K562 (cell line): ENCODE data around the gene DNAJB4. TPM values are rescaled to one million over a fixed set of nuclear protein-coding genes. Genes with fewer than 3 reads are reported as not detected.

Source experiments
- ARNT ChIP-seq, 2 experiments: fragments of 450-650 bp; IDR thresholded peaks; 2 replicates each; pipeline ENCODE4 v1.6.1; 2016; ENCODE audit warnings: mild to moderate bottlenecking in 1 of 2
- ATF4 ChIP-seq: fragments of 450-650 bp; formaldehyde crosslinking; IDR thresholded peaks from 2 replicates; pipeline ENCODE4 v1.4.0; 2022; ENCODE audit warnings: mild to moderate bottlenecking, moderate library complexity
- BDP1 ChIP-seq: IDR thresholded peaks from 3 replicates; pipeline ENCODE4 v1.6.1; 2011; ENCODE audit not compliant: insufficient read length, insufficient read depth
- DDX20 ChIP-seq: fragments of 450-650 bp; IDR thresholded peaks from 2 replicates; pipeline ENCODE4 v1.6.1; 2016; ENCODE audit warnings: missing genetic modification characterization, low read depth, mild to moderate bottlenecking, missing compliant biosample characterization, moderate library complexity
- ERF ChIP-seq: fragments of 450-650 bp; formaldehyde crosslinking; IDR thresholded peaks from 2 replicates; pipeline ENCODE4 v1.4.0; 2020; ENCODE audit warnings: mild to moderate bottlenecking, mixed read lengths
- FOXJ2 ChIP-seq: fragments of 200-800 bp; sonication (Bioruptor generic); IDR thresholded peaks from 2 replicates; pipeline ENCODE4 v1.6.1; 2016; ENCODE audit warnings: missing genetic modification characterization, missing compliant biosample characterization
- KDM4B ChIP-seq, 2 experiments: fragments of 450-650 bp in 1 of 2; sonication (generic) in 1 of 2; IDR thresholded peaks; 2 replicates each; pipeline ENCODE4 v1.6.1; 2016 to 2017; ENCODE audit warnings: borderline replicate concordance in 2 of 2, antibody characterized with exemption in 1 of 2, low read depth in 1 of 2, mild to moderate bottlenecking in 1 of 2
- MBD1 ChIP-seq: fragments of 250-450 bp; sonication (Bioruptor Pico); IDR thresholded peaks from 2 replicates; pipeline ENCODE4 v1.8.0; 2022; ENCODE audit warnings: inconsistent platforms
- MECOM ChIP-seq: fragments of 250-450 bp; sonication (Bioruptor Pico); IDR thresholded peaks from 2 replicates; pipeline ENCODE4 v1.8.0; 2022; ENCODE audit warnings: inconsistent platforms
- MNT ChIP-seq, 2 experiments: fragments of 450-650 bp; conservative IDR thresholded peaks; 2 replicates each; pipeline ENCODE4 v1.6.1; 2017; ENCODE audit warnings: mild to moderate bottlenecking in 2 of 2, moderate library complexity in 2 of 2
- PHF20 ChIP-seq: fragments of 450-650 bp; IDR thresholded peaks from 2 replicates; pipeline ENCODE4 v1.6.1; 2018; ENCODE audit not compliant: partially characterized antibody
- RBM39 ChIP-seq: fragments of 200-400 bp; formaldehyde crosslinking; optimal IDR thresholded peaks from 2 replicates; pipeline ENCODE3; 2018; ENCODE audit warnings: low read depth, low read length
- SPI1 ChIP-seq: IDR thresholded peaks from 2 replicates; pipeline ENCODE4 v1.6.1; 2011; ENCODE audit warnings: low read depth, low read length, control low read depth, borderline replicate concordance
- TGIF2 ChIP-seq: sonication (generic); formaldehyde crosslinking; IDR thresholded peaks from 2 replicates; pipeline ENCODE4 v1.8.1; 2022; ENCODE audit warnings: mild to moderate bottlenecking, missing genetic modification reagents, moderate library complexity
- TSHZ1 ChIP-seq: fragments of 250-450 bp; sonication (Bioruptor Pico); IDR thresholded peaks from 2 replicates; pipeline ENCODE4 v1.4.0; 2020; ENCODE audit warnings: mild to moderate bottlenecking, moderate library complexity
- ZBTB2 ChIP-seq: fragments of 450-650 bp; IDR thresholded peaks from 2 replicates; pipeline ENCODE4 v1.6.1; 2016; ENCODE audit warnings: antibody characterized with exemption
- ZNF24 ChIP-seq: fragments of 450-650 bp; IDR thresholded peaks from 2 replicates; pipeline ENCODE4 v1.6.1; 2016
- ZNF444 ChIP-seq: fragments of 250-450 bp; sonication (Bioruptor Pico); IDR thresholded peaks from 2 replicates; pipeline ENCODE4 v1.4.0; 2020; ENCODE audit warnings: mild to moderate bottlenecking, moderate library complexity
- ZNF717 ChIP-seq: fragments of 250-450 bp; sonication (Bioruptor Pico); IDR thresholded peaks from 2 replicates; pipeline ENCODE4 v1.5.0; 2021
- polyA plus RNA-seq, 8 experiments: library from polyadenylated mRNA; depleted of rRNA in 4 of 8; stranded (reverse) in 5 of 8; unstranded in 3 of 8; fragments of >200 nt; fragmentation: Nextera tagmentation in 2 of 8; fragmentation: Illumina TruSeq in 1 of 8; extraction: Ambion mirVana in 2 of 8; extraction: Trizol in 1 of 8; gene quantifications; 2 replicates each; pipeline versions ENCODE4 v1.2.1 to v1.2.3, GENCODE V29; 2011 to 2014; ENCODE audit warnings: inconsistent platforms in 1 of 8, missing spikeins in 1 of 8
- total RNA-seq, 7 experiments: library from RNA; depleted of rRNA in 6 of 7; stranded (reverse); fragments of >200 nt in 6 of 7; fragmentation: Illumina TruSeq in 2 of 7; extraction: Trizol in 2 of 7; gene quantifications; 2 replicates each; pipeline versions ENCODE4 v1.2.1 to v1.2.3, GENCODE V29; 2011 to 2021; ENCODE audit warnings: low replicate concordance in 1 of 7

Gene DNAJB4
- total and polyA plus RNA-seq, 9 of the 15 experiments (the other 6 are each of a cell fraction or from before 2014, with no cell fraction given) = 8.5 to 27.7 (median 19.8) TPM

- TF ChIP-seq MBD1 (no peak), FOXJ2 (tag) (no peak), PHF20 (no peak), ATF4 (CRISPR knock-in tag) (no peak), TGIF2 (CRISPR knock-in tag) (no peak), RBM39 (no peak), ZNF717 (CRISPR knock-in tag) (no peak), ZNF444 (CRISPR knock-in tag) (no peak), MNT (conservative IDR thresholded peaks at IDR 0.05) (no peak), ERF (CRISPR knock-in tag) (no peak), ZBTB2 (no peak), DDX20 (tag) (peak; percentile 56; the same call in 1 of the 2 replicates), ARNT (IDR thresholded peaks at IDR 0.05) (no peak), MECOM (CRISPR knock-in tag) (no peak), BDP1 (no peak), KDM4B (IDR thresholded peaks at IDR 0.05; ENCODE audit: borderline replicate concordance in 2 of 2, low read depth in 1 of 2) (no peak), SPI1 (no peak), ZNF24 (no peak), TSHZ1 (CRISPR knock-in tag) (no peak)
Observed at GRCh38 chr1:78054972-78055371, 50.2 kb downstream of the DNAJB4 start (continued).
